GM18868 (cell line): ENCODE measurements around the gene FKBP15.

Source experiments
- ATAC-seq: cut with Tn5 transposase; IDR thresholded peaks from one replicate; pipeline ENCODE4 v1.9.1; 2021; ENCODE audit warnings: mild to moderate bottlenecking, moderate library complexity; ENCODE audit not compliant: unreplicated experiment

The FKBP15 gene

DNA sequence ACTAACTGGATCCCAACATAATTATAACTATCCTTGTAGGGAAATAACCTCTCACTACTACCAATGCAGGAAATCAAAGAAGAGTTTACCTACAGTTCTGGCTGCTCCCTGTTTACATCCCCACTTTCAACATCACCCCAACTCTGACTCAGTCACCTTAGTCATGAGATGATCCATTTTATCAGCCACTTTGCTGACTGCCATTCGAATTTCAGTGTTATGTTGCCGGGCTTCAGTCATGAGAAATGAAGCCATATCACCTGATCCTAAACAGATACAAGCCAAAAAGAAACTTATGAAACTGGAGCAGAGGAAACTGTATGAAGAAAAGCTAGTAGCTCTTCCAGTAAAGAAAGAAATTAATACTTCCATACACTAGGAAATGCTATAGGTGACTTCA lies 36.5 kb downstream of the FKBP15 start:
- no peak for ATAC-seq

DNA sequence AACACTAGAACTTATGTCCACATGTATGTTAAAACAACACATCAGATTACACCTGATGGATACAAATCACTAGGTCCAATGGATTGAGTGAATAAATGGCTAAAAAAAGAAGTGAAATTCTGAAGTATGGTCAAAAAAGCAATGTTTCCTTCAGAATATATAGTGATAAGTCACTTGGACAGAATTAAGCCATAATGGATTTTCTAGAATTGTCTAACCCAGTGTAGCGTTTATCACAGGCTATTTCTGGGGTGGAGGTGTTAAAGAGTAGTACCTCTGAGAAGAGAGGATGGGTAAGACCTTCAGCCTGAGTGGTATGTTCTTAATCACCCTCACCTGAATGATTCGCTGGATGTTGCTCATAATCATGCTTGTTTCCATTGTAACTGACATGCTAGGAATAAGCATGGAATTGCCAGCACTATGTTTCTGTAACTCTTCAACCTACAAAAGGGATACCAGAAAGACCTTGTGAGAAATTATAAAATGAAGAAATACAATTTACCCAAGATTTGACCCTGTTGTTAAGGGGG lies 37.1 kb downstream of the FKBP15 start:
- no peak for ATAC-seq

DNA sequence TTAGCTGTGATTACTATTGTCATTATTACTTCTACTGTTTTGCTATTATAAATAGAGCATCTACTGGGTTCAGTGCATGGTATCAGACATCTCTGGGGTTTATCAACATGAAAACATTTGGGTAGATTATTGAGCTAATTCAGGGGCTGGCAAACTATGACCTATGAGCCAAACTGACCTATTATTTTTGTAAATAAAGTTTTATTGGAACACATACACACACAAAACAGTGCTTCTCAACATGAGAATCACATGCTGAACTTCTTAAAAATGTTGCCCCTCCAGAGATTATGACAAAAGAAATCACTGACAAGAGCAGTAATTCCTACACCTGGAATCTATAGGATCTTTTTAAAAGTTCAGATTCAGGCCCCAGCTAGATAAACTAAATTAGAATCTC lies 39.9 kb downstream of the FKBP15 start:
- no peak for ATAC-seq

DNA sequence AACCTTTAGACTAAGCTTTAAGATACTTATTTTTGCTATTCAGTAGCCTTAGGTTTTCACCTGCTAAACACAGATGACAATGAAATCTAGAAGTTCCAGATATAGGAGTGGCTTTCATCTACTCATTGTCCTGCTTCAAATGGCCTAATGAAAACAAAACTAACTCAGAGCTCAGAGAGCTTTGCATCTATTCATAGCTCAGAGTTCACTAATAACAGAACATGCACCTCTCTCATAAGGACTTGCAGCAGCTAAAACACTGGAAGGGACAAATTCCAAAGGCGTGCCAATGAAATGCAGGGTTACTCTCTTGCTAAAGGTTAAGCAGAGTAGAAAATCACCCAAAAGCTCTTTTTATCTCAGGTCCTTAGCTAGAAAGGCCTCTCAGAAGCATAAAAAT lies 41.2 kb downstream of the FKBP15 start:
- ATAC-seq = no peak

DNA sequence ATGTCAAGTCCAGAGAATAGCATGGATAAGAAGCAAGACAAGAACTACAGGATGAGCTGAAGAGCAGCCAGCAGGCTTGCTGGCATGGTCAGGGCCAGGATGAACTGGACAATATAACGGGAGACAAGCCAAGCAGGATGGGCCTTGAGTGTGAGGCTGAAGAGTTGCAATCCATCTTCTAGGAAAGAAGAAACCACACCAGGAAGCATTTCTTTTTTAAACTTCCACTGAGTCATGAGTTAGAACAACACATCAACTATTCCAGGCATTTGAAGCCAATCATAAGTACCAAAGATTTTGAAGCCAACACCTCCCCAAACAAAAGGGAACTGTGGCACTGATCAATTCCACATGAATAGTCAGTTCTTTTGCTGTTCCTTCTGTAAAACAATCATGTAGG lies 43.0 kb downstream of the FKBP15 start:
- no peak for ATAC-seq

DNA sequence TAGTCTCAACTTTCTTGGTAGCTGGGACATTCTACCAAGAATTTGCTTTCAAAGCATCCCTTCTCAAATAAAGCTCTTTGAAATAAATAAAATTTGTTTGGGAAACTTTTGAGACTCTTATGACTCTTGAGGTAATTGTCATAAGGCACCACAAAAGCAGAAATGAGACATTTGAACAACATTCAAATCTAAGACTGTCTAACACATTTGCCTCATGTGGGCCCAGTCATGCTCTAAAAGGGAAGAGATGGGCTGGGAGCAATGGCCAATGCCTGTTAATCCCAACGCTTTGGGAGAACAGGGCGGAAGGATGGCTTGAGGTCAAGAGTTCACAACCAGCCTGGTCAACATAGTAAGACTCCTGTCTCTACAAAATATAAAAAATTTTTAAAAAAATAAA lies 43.8 kb downstream of the FKBP15 start:
- ATAC-seq = no peak

DNA sequence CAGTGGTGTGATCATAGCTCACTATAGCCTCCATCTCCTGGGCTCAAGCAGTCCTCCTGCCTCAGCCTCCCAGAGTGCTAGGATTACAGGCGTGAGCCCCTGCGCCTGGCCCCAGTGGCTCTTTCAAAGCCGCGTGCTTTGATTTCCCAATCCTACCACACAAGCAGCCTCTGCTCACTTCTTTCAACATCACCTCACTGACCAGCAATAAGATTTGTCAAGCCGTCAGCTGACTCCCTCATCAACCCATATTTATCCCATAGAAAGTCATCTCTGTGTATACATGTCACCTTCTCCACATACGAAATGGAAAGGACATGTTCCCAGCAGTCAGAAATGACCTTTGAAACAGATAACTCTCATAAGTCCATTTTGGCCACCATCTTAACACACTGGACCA lies 44.3 kb downstream of the FKBP15 start:
- ATAC-seq = no peak

DNA sequence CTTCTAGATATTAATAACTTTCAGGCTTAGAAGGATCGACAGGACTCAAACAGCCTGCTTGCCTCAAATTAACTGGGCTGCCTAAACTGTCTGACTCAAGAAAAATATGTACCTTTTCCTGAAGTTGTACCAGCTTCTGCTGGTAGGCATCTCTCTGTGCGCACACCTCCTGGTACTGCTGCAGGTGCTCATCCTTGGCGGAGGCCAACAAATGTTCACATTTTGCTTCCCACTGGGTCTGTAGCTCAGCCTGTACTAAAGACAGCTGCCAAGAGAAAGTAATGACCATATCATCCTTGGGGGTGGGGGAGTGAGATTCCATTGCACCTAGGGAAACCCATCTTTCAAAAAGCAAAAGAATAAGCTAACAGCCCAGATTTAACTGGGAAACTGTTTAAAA lies 47.7 kb downstream of the FKBP15 start:
- no peak for ATAC-seq

DNA sequence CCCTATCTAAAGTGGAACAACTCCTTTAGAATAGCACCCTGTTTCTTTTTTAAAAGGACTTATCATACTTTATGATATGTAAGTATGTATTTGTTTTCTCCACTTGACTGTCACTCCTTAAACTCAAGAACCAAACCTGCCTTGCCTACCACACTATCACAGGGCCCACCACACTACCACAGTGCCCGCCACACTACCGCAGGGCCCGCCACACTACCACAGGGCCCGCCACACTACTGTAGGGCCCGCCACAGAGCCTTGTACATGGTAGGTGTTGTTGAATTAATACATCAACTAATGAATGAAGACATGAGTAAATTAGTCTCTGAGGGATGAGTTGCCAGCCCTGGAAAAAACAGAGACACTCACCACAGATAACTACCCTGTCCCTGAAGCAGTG lies 52.3 kb downstream of the FKBP15 start:
- ATAC-seq = no peak

DNA sequence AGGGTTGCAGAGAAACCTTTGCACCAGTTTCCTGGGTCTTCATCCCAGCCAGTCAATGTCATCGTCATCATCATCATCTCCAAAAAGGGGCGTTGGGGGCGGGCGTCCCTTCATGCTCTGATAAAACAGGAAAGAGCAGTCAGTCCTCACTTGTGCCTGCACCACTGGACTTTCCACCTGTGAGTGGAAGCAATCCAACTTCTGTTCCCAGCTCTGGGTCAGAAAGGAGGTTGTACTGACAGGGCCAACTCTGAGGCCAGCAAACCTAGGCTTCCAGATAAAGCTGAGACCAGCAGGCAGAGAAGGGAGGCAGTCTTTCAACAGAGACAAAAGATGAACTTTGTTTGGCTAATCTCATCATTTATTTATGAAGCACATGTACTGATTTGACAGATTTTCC lies 55.0 kb downstream of the FKBP15 start:
- ATAC-seq = no peak

DNA sequence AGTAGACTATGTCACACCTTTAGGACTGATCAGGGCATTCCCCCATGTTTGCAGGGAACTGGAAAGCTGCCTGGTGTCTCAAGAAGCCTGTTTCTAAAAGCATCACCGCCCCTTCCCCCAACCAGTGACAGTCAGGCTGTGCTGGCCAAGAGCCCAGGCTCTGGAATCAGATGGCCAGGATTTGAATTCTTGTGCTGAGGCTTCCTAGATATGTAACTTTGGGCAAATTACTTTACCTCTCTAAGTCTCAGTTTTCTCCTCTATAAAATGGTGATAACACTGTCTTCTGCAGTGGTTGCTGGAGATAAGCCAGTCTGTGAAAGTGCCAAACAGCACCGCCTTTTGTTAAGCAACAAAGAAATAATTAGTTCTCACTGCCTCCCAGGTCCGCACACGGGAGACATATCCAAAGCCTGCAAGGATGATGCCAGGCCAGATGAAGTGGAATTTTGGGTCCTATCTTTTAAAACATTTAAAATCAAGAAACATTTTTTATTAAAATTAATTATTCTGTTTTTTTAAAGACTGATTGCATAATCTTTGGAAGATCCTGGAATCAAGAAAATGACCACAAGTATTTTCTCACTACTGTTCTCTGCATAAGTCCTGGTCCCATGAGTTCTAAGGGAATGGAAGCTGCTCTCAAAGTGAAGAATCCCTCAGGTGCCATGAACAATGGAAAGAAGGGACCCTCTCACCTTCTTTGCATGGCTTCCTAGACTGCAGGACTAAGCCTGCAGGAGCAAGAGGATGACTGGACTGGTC lies 56.4 kb downstream of the FKBP15 start:
- no peak for ATAC-seq

DNA sequence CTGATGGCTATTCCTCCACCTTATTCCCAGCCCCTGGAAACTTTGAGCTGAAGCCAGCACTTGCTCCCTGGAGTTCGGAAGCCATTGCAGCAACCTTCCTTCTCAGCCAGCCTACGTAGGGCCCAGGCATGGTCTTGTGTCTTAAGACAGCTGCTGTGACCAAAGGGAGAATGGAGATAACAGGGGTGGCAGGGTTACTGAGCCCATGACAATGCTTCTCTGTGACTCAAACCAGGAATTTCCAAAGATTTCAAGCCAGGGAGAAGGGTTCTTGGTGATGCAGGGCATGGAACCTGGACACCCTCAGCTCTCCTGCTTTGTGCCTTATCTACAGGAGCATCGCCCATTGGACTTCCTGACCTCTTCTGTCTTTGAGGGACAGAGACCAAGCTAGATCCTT lies 58.1 kb downstream of the FKBP15 start:
- no peak for ATAC-seq

DNA sequence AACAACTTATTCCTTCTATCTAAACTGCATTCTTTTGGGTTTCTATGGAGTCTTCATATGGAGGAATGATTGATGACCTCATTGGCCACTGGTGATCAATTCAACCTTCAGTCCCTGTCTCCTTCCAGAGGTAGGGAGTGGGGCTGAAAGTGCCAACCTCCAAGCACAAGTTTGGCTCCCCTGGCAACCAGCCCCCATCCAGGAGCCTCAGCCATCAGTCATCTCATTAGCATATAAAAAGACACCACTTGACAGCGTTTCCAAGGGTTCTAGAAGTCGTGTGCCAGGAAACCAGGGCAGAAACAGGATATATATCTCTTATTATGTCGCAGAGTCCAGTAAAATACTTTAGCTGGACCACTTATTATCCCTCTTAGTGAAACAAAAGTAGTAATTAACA lies 60.5 kb downstream of the FKBP15 start:
- no peak for ATAC-seq

DNA sequence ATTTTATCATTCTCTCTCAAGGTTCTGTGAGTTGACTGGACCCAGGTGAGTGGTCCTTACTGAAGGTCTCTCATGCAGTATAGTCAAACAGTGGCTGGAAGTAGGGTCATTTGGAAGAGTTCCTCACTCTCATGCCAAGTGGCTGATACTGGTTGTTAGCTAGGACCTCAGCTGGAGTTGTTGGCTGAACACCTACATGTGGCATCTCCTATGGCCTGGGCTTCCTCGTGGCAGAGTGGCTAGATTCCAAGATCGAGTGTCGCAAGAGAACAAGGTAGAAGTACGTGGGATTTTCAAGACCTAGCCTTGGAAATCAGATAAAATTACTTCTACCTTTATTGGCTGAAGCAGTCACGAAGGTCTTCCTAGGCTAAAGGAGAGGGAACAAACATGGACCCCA lies 62.6 kb downstream of the FKBP15 start:
- ATAC-seq = no peak

DNA sequence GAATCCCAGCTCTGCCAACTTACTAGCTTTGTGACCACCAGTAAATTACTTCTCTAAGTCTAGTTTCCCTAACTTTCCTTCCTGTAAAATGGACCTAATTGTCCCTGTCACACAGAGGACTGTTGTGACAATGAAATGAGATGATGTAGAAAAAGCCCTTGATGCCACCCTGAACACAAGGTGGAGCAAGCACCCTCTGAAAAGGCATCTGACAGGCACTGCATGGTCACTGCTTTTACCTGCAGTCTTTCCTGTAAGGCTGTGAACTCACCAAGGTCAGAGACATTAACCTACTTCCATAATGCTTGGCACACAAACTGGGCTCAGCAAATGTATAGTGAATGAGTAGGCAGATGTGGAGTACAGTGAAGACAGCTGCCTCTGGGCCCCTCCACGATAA lies 64.2 kb downstream of the FKBP15 start:
- ATAC-seq = no peak

DNA sequence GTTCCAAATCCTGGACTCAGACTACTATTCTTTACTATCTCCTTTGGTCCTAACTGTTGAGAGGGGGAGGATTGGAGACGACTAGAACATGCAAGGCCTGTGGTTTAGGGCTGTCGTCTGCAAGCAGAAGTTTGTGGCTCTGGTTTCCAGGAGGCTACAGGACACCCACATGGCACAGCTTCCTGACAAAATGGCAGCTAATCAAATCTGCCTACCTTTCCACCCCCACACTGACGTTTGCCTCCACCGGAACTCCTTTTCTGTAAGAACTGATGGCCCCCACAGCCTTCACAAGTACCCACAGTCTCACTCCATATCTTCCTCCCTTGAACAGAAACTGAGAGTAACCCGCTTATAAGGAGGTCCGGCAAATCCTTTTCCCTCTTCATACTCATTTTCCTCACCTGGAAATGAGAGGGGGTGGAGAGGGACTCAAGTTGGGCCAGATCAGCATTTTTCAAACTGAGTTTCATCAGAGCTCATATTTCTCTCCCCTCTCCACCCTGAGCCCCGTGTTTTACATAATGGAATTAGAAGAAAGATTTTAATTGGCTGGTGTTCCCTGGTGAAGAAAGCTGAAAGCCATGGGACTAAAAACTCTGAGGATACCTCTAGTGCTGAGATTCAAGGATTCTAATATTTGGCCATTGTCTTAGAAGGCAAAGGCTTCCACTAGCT lies 65.0 kb downstream of the FKBP15 start:
- ATAC-seq = no peak

DNA sequence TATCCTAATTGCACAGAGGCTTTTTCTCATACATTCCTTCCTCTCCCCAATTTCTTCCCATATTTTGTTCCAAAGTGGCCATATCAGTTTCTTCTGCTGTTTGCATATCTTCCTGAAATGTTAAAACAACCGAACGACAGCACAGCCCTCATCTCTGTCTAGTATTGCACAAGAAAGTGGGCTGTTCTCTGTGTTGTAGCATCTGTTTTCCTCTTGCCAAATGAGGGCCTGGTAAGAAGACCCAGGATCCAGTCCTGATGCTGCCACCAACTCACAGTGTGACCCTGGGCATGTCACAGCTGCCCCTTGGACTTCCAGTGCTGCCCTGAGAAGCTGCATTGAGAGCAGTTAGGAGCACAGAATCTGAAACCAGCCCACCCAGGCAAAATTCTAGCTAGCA lies 66.1 kb downstream of the FKBP15 start:
- no peak for ATAC-seq

DNA sequence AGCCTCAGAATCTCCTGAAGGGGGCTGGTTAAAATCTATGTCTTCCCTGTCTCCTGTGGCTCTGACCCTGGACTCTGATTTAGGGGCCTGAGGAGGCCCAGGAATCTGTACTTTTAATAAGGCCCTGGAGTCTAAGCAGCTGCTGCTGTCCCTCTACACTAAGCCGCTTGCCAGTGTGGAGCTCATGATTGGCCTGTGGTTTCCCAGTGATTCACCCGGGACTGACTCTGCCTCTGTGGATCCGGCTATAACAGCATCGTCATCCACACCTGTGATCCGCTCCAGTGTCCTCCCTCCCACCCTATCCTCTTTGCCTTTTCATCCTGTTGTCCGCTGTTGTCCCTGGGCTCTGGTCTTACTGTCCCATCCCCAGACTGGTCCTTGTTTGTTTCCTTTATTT lies 66.6 kb downstream of the FKBP15 start:
- ATAC-seq = no peak

DNA sequence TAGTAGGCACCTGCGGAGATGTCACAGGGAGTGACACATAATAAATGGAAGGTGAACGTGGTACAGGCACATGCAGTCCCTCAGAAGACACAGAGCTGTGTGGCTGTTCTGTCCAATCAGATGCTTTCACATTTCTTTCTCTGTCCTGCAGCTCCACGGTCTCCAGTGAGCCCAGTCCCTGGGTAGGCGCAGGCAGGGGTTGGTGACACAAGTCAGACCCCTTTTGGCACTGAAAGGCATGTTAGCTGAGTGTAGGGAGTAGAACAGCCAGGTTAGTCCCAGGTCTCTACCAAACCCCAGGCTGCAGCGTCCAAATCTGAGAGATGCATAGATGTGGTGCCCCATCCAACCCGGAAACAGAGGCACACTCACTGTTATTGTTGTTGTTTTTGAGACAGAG lies 67.5 kb downstream of the FKBP15 start:
- no peak for ATAC-seq

DNA sequence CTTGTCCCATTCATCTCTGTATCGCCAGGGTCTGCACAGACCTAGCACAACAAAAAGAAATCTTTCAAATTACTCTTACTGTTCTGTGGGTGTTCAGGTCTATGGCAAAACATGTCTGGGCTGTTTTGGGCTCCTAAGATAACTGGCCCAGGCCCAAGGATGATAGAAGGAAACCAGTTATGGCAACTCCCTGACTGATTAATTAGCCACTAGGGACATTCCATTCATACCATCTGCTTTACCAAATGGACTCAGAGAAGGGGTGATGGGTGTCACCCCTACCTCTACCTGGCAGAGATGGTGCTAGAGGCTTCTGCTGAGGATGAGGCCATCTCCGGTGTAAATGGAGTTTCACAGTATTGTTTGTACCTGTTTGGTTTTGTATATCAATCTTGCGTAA lies 68.4 kb downstream of the FKBP15 start:
- no peak for ATAC-seq

DNA sequence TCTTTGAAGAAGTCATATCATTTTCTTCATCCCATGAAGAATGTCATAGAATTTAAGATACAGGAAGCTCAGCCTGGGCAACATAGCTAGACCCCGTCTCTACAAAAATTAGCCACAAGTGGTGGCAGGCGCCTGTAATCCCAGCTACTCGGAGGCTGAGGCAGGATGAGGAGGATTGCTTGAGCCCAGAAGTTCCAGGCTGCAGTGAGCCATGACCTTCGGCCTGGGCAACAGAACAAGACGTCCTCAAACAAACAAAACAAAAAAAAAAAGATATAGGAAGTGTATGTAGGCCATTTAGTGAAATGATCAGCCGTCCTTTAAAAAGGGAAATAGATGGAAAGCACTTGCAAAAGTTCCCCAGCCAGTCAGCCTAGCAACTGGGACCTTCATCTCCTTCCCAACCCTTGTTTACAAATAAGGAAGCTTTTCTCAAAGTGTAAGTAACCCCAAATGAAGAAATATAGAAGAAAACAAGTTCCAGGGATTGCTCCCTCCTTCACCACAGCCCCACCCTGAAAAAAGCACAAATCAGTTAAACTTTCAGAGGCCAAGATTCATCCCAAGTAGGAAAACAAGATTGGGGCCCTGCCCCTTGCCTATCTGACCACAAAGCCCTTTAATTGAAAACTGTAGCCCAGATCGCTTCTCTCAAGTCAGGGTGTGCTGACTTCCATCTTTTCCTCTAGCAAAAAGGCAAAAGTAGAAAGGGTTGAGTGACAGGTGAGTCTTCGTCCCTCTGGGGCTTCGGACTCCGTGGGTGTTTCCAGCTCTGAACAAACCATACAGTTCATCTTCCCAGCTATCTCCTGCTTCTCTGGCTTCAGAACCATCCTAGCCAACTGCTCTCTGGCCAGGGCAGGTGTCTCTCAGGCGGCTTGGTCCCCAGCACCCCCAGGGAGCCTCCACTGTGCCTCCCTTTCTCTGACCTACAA lies 69.1 kb downstream of the FKBP15 start:
- ATAC-seq = no peak
